HL-60 (cell line): ENCODE data around the gene DCLK2.

Experiments used
- CTCF ChIP-seq: IDR thresholded peaks from one replicate; pipeline ENCODE4 v1.5.1; 2011; ENCODE audit warnings: low read length, control low read depth, inconsistent platforms; ENCODE audit not compliant: insufficient read depth
- GABPA ChIP-seq: IDR thresholded peaks from 2 replicates; pipeline ENCODE4 v1.6.1; 2012; ENCODE audit warnings: low read depth
- POLR2AphosphoS5 ChIP-seq: IDR thresholded peaks from 2 replicates; pipeline ENCODE4 v1.6.1; 2012; ENCODE audit warnings: low read depth

- no peak for TF ChIP-seq CTCF
- TF ChIP-seq GABPA = no peak
- no peak for TF ChIP-seq POLR2AphosphoS5
These were observed 61.1 kb downstream of the DCLK2 start for GRCh38 chr4:150139297-150139865.
